ENCODE measurements around the gene ADAMTS15. TPM values are rescaled to one million over a fixed set of nuclear protein-coding genes. Genes with fewer than 3 reads are reported as not detected.

The ADAMTS15 gene
- total RNA-seq, 1 donor from 2014 or later, result 9.9 TPM

DNA sequence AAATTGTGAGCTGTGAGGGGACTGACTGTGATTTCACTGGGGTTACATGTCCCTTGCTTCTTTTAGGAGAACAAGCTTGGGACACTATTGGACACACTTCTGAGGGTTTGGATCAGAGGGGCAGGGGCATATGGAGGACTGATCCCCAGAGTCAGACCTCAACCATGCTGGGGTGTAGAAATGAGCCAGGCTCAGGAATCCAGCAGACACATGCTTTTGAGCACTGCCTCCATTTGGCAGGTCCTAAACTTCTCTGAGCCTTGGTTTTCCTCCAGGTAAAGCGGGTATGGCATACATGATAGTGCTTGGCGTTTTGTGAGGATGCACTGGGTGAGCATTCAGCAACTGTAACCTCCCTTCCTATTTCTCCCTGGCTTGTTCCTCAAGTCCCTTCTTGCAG is 74.7 kb downstream of the ADAMTS15 start:
- Mint-ChIP-seq H3K9me3 (no peaks in the 10 kb centered on the region), H3K27ac (peak overlapping the region; percentile 83), H3K4me1 (peaks cover 31% of the 10 kb centered on the region), H3K36me3 (no peaks in the 10 kb centered on the region), H3K27me3 (ENCODE audit: low read depth) (peaks cover 5% of the 10 kb centered on the region), H3K4me3 (no peak overlapping the region)
- TF ChIP-seq, protein P1, sequence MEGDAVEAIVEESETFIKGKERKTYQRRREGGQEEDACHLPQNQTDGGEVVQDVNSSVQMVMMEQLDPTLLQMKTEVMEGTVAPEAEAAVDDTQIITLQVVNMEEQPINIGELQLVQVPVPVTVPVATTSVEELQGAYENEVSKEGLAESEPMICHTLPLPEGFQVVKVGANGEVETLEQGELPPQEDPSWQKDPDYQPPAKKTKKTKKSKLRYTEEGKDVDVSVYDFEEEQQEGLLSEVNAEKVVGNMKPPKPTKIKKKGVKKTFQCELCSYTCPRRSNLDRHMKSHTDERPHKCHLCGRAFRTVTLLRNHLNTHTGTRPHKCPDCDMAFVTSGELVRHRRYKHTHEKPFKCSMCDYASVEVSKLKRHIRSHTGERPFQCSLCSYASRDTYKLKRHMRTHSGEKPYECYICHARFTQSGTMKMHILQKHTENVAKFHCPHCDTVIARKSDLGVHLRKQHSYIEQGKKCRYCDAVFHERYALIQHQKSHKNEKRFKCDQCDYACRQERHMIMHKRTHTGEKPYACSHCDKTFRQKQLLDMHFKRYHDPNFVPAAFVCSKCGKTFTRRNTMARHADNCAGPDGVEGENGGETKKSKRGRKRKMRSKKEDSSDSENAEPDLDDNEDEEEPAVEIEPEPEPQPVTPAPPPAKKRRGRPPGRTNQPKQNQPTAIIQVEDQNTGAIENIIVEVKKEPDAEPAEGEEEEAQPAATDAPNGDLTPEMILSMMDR (IDR thresholded peaks at IDR 0.05; ENCODE audit: unreplicated experiment), result no peak
- no peak for DNase-seq (ENCODE audit: low spot score in 2 of 2, unreplicated experiment in 2 of 2)

DNA sequence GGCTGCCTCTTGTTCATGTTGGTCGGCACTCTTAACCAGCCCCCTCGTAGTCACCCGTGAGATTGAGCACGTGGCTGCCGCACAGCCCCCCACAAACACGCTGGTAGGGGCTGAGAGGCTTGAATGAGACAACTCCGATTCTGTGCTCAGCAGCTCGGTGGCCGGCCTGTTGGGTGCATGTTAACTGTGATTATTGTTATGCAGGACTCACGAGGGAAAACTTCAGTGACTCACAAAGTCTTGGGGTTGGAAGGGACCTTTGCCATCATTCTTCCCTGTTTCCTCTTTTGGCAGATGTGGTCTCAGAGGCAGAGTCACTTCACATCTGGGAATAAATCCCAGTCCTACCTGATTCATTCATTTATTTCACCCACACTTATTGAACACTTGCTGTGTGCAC is 75.2 kb downstream of the ADAMTS15 start:
- no peak for DNase-seq (ENCODE audit: low spot score in 2 of 2, unreplicated experiment in 2 of 2)
- H3K4me3 Mint-ChIP-seq, result no peak overlapping the region
- H3K9me3 Mint-ChIP-seq, result no peaks in the 10 kb centered on the region
- no peaks in the 10 kb centered on the region for H3K36me3 Mint-ChIP-seq
- H3K27ac Mint-ChIP-seq, result no peak overlapping the region
- peaks cover 6% of the 10 kb centered on the region for H3K27me3 Mint-ChIP-seq (ENCODE audit: low read depth)
- TF ChIP-seq, protein P1 (IDR thresholded peaks at IDR 0.05; ENCODE audit: unreplicated experiment), result no peak
- H3K4me1 Mint-ChIP-seq, result peaks cover 33% of the 10 kb centered on the region

GRCh38 chr11:130524132-130524790 is 75.8 kb downstream of the ADAMTS15 start:
- no peak overlapping the region for H3K27ac Mint-ChIP-seq
- H3K4me3 Mint-ChIP-seq, result no peak overlapping the region
- H3K27me3 Mint-ChIP-seq (ENCODE audit: low read depth), result peaks cover 6% of the 10 kb centered on the region
- peaks cover 33% of the 10 kb centered on the region for H3K4me1 Mint-ChIP-seq
- H3K9me3 Mint-ChIP-seq, result no peaks in the 10 kb centered on the region
- no peaks in the 10 kb centered on the region for H3K36me3 Mint-ChIP-seq
- TF ChIP-seq, protein P1 (IDR thresholded peaks at IDR 0.05; ENCODE audit: unreplicated experiment), result no peak
- DNase-seq (ENCODE audit: low spot score in 2 of 2, unreplicated experiment in 2 of 2), result no peak

DNA sequence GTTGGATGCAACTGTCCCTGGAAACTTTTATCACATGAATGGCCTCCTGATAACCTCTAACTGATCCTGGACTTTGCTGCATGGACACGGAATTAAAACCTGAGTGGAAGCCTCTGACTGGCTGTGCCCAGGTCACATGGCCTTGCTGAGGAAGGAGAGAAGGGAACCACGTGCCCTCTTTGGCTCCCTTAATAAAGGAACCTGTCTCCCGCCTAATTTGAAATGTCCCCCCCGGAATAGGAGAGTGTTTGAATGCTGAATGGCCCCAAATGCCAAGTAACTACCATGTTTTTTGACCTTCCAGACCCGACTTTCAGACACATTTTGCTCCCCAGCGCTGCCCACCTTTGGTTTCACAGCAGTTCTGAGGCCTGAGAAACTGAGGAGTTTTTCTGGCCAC is 76.9 kb downstream of the ADAMTS15 start:
- Mint-ChIP-seq H3K4me3 (no peak overlapping the region), H3K9me3 (no peaks in the 10 kb centered on the region), H3K4me1 (peaks cover 30% of the 10 kb centered on the region), H3K36me3 (no peaks in the 10 kb centered on the region), H3K27ac (no peak overlapping the region), H3K27me3 (ENCODE audit: low read depth) (peaks cover 6% of the 10 kb centered on the region)
- DNase-seq (ENCODE audit: low spot score in 2 of 2, unreplicated experiment in 2 of 2), result no peak
- TF ChIP-seq, protein P1 (IDR thresholded peaks at IDR 0.05; ENCODE audit: unreplicated experiment), result no peak

Other genes with a start within 250 kb of the ADAMTS15 start
- 55.3 to 58.8 TPM (median 57.2 TPM) in 3 replicates for gene ZBTB44, start 133.7 kb upstream of the ADAMTS15 start, total RNA-seq
- gene ADAMTS8, start 20.0 kb upstream of the ADAMTS15 start, total RNA-seq, result 0.70 to 1.3 TPM (median 0.96 TPM) in 3 replicates

Data from mesothelial cell of epicardium (in vitro differentiated cells).